ENCODE data around the gene PDZK1. TPM values are rescaled to one million over a fixed set of nuclear protein-coding genes. Genes with fewer than 3 reads are reported as not detected.

Gene PDZK1
- total RNA-seq, result not detected
- long read RNA-seq, result 0 reads

DNA sequence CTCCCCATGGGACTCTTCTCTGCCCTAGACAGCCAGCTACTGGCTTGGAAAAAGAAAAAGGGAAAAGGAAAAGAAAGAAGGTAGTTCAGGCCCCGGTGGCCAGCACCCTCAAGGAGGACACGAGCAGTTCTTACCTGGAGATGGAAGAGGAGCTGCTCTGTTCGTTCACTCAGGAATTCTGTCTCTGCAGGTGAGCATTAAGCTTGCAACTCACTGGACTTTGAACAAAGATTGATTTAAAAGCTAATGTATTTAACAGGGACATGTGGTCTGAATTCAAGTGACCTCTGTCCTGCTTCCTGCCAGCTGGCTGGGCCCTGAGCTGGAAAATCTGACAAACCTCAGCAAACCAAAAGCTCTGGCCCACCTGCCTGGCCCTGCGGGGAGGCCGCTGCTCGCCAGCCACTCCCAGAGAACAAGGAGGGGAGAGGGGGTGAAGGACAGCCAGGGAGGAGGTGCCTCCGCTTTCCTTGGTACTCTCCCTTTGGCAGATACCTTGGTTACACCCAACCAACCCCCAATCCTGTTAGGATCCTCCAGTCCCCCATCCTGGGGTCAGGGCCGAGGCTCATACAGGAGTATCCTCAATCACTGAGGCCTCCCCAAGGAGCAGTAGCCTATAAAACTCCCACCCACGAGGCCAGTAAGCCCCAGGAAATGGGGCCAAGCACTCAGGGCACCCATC is at the start of gene PDZK1:
TSS of gene PDZK1 (minus strand) at position 186 of the 685 bp plus-strand sequence. CDS start 19,347 bp downstream, outside the sequence.
- no peaks in the 10 kb centered on the region for H3K27me3 ChIP-seq (ENCODE audit: low read depth)
- H3K4me1 ChIP-seq, result no peaks in the 10 kb centered on the region
- H3K4me3 ChIP-seq, result no peak within 1 kb of the TSS
- no peak within 1 kb of the TSS for H3K27ac ChIP-seq
- intact Hi-C loops (cut with DNase I), result no loop called here
- H3K36me3 ChIP-seq, result no peaks in the 10 kb centered on the region
- no peaks in the 10 kb centered on the region for H3K9me3 ChIP-seq
- ATAC-seq, result peak in 1 of 2 donors; percentile 23
- TF ChIP-seq, protein P1, sequence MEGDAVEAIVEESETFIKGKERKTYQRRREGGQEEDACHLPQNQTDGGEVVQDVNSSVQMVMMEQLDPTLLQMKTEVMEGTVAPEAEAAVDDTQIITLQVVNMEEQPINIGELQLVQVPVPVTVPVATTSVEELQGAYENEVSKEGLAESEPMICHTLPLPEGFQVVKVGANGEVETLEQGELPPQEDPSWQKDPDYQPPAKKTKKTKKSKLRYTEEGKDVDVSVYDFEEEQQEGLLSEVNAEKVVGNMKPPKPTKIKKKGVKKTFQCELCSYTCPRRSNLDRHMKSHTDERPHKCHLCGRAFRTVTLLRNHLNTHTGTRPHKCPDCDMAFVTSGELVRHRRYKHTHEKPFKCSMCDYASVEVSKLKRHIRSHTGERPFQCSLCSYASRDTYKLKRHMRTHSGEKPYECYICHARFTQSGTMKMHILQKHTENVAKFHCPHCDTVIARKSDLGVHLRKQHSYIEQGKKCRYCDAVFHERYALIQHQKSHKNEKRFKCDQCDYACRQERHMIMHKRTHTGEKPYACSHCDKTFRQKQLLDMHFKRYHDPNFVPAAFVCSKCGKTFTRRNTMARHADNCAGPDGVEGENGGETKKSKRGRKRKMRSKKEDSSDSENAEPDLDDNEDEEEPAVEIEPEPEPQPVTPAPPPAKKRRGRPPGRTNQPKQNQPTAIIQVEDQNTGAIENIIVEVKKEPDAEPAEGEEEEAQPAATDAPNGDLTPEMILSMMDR (IDR thresholded peaks at IDR 0.05), result no peak
- no peak for DNase-seq

DNA sequence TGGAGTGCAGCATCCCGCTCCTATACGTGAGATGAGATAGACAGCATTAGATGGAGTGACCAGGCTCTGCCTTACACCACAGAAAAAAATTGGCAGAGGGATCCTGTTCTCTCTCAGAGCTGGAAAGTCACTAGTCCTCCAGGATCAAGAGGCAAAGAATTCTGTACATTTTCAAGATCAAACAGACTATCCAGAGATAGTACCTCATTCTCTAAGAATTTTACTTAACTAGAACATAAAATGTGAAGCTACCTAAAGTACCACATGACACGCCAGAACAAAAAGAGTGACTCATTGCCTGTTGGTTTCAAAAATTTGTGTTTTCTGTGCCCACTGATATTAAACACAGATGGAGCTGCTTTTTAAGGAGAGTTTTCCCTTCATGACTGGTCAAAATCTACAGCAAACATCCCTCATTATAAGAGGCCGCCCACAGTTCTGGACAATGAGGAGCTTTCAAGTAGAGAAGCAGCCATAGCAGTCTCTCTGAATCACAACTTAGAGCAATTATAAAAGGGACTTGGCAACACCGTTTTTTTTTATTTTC is 44.4 kb upstream of the PDZK1 start:
- intact Hi-C loops (cut with DNase I), result no loop called here
- Histone ChIP-seq H3K9me3 (no peaks in the 10 kb centered on the region), H3K27me3 (ENCODE audit: low read depth) (no peaks in the 10 kb centered on the region), H3K4me1 (no peaks in the 10 kb centered on the region), H3K4me3 (no peak overlapping the region), H3K36me3 (peaks cover 81% of the 10 kb centered on the region), H3K27ac (no peak overlapping the region)
- ATAC-seq (peak in 1 of 2 donors; percentile 40), DNase-seq (no peak)
- TF ChIP-seq, protein P1 (IDR thresholded peaks at IDR 0.05), result no peak

DNA sequence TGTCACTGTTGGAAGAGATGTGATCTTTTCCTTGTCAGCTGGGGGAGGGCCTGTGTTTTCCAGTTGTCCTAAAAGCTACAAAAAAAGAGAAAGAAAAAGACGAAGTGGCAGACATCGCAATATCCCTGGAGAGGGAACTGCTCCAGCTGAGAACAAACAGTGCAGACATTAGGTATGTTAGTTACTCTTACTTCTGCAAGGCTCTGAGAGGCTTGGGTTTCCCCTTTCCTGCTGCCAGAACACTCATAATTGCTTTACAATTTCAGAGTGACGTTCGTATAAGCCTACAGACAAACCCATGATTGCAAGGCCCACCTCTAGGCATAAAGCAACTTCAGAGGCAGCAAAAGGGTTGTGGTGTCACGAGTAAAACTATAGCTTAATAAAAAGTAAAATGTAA is 43.3 kb upstream of the PDZK1 start:
- TF ChIP-seq, protein P1 (IDR thresholded peaks at IDR 0.05), result no peak
- ATAC-seq, result peak; percentile 43 to 67
- intact Hi-C loops (cut with DNase I), result no loop called here
- no peaks in the 10 kb centered on the region for H3K27me3 ChIP-seq (ENCODE audit: low read depth)
- DNase-seq, result no peak
- H3K27ac ChIP-seq, result no peak overlapping the region
- peaks cover 84% of the 10 kb centered on the region for H3K36me3 ChIP-seq
- H3K4me1 ChIP-seq, result no peaks in the 10 kb centered on the region
- H3K9me3 ChIP-seq, result no peaks in the 10 kb centered on the region
- no peak overlapping the region for H3K4me3 ChIP-seq

GRCh38 chr1:145747398-145748247 is 40.5 kb upstream of the PDZK1 start:
- no peaks in the 10 kb centered on the region for H3K27me3 ChIP-seq (ENCODE audit: low read depth)
- H3K36me3 ChIP-seq, result peaks cover 94% of the 10 kb centered on the region
- H3K27ac ChIP-seq, result no peak overlapping the region
- H3K4me3 ChIP-seq, result no peak overlapping the region
- DNase-seq (no peak), ATAC-seq (peak; percentile 38 to 61)
- TF ChIP-seq, protein P1 (IDR thresholded peaks at IDR 0.05), result no peak
- intact Hi-C loops (cut with DNase I), result no loop called here
- no peaks in the 10 kb centered on the region for H3K4me1 ChIP-seq
- no peaks in the 10 kb centered on the region for H3K9me3 ChIP-seq

GRCh38 chr1:145740269-145740668 is 33.1 kb upstream of the PDZK1 start:
- no peaks in the 10 kb centered on the region for H3K4me1 ChIP-seq
- H3K36me3 ChIP-seq, result peaks cover 38% of the 10 kb centered on the region
- intact Hi-C loops (cut with DNase I), result no loop called here
- no peak overlapping the region for H3K4me3 ChIP-seq
- no peaks in the 10 kb centered on the region for H3K27me3 ChIP-seq (ENCODE audit: low read depth)
- H3K9me3 ChIP-seq, result no peaks in the 10 kb centered on the region
- TF ChIP-seq, protein P1 (IDR thresholded peaks at IDR 0.05), result no peak
- DNase-seq, result no peak
- no peak overlapping the region for H3K27ac ChIP-seq
- ATAC-seq, result peak; percentile 85 to 93

Measured in lower lobe of right lung (tissue), 2 donors.